OCI-LY1 (cell line): ENCODE measurements around the gene VWA3B.

Experiments used
- EZH2 ChIP-seq: fragments of 200-600 bp; sonication (generic), shearing (Covaris generic); IDR thresholded peaks from 2 replicates; pipeline ENCODE4 v1.8.0; 2017; ENCODE audit warnings: borderline replicate concordance, mixed run types, mild to moderate bottlenecking, antibody characterized with exemption, low read length, moderate library complexity, mixed read lengths
- TF ChIP-seq, protein P1 (sequence below): fragments of 200-600 bp; sonication (generic), shearing (Covaris generic); IDR thresholded peaks from 2 replicates; pipeline ENCODE4 v1.5.1; 2017; ENCODE audit warnings: mild to moderate bottlenecking, antibody characterized with exemption, low read length, moderate library complexity, mixed read lengths

DNA sequence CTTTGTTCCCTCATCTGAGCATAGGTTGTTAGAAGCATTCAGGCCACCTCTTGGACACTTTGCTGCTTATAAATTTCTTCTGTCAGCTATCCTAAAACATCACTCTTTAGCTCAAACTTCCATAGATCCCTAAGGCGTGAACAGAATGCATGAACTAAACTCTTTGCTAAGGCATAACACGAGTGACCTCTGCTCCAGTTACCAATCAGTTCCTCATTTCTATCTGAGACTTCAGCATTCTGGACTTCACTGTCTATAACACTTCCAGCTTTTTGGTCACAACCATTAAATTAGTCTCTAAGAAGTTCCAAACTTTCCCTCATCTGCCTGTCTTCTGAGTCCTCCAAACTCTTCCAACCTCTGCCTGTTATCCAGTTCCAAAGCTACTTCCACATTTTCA is 8.3 kb upstream of the VWA3B start:
- no peak for TF ChIP-seq EZH2
- TF ChIP-seq, protein P1, sequence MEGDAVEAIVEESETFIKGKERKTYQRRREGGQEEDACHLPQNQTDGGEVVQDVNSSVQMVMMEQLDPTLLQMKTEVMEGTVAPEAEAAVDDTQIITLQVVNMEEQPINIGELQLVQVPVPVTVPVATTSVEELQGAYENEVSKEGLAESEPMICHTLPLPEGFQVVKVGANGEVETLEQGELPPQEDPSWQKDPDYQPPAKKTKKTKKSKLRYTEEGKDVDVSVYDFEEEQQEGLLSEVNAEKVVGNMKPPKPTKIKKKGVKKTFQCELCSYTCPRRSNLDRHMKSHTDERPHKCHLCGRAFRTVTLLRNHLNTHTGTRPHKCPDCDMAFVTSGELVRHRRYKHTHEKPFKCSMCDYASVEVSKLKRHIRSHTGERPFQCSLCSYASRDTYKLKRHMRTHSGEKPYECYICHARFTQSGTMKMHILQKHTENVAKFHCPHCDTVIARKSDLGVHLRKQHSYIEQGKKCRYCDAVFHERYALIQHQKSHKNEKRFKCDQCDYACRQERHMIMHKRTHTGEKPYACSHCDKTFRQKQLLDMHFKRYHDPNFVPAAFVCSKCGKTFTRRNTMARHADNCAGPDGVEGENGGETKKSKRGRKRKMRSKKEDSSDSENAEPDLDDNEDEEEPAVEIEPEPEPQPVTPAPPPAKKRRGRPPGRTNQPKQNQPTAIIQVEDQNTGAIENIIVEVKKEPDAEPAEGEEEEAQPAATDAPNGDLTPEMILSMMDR, result no peak
